ENCODE results near the gene KIF26B. TPM values are rescaled to one million over a fixed set of nuclear protein-coding genes. Genes with fewer than 3 reads are reported as not detected.

The KIF26B gene
- total and polyA plus RNA-seq, 2 experiments from 2014 or later = 0.03 to 0.76 TPM

DNA sequence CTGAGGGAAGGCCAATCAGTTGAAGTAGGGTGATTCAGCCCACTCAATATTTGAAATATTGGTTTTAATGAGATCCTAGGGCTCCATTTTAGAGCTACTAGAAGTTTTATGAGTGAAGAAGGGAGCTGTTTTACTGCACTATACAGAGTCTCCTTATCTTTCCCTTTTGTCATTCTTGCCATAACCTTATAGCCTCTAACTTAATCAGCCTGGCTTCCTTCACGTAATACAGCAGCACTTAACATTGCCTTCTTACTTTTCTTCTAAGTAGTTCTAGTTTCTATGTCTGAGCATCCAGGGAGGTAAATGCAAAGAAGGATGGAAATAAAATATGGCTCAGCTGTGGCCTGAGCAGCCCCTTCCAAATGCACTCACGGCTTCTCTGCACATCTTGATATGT, 299.3 kb downstream of the KIF26B start:
- Histone ChIP-seq H3K4me3 (no peak overlapping the region), H3K79me2 (replicated peaks; ENCODE audit: insufficient read depth) (no peaks in the 10 kb centered on the region), H3K9me2 (ENCODE audit: insufficient read depth) (no peaks in the 10 kb centered on the region), H3K4me2 (no peak overlapping the region), H3K4me1 (ENCODE audit: insufficient read depth) (peaks cover 14% of the 10 kb centered on the region), H3F3A (replicated peaks; ENCODE audit: low read depth) (no peaks in the 10 kb centered on the region), H2AFZ (peak overlapping the region; percentile 72; the same call in 1 of the 2 replicates), H3K27ac (ENCODE audit: low read depth) (no peak overlapping the region), H3K36me3 (ENCODE audit: insufficient read depth) (no peaks in the 10 kb centered on the region), H3K27me3 (ENCODE audit: insufficient read depth) (no peaks in the 10 kb centered on the region), H4K20me1 (replicated peaks; ENCODE audit: insufficient read depth) (no peaks in the 10 kb centered on the region)
- no peaks in the 10 kb centered on the region for H3K9me3 Mint-ChIP-seq
- TF ChIP-seq, protein P1, sequence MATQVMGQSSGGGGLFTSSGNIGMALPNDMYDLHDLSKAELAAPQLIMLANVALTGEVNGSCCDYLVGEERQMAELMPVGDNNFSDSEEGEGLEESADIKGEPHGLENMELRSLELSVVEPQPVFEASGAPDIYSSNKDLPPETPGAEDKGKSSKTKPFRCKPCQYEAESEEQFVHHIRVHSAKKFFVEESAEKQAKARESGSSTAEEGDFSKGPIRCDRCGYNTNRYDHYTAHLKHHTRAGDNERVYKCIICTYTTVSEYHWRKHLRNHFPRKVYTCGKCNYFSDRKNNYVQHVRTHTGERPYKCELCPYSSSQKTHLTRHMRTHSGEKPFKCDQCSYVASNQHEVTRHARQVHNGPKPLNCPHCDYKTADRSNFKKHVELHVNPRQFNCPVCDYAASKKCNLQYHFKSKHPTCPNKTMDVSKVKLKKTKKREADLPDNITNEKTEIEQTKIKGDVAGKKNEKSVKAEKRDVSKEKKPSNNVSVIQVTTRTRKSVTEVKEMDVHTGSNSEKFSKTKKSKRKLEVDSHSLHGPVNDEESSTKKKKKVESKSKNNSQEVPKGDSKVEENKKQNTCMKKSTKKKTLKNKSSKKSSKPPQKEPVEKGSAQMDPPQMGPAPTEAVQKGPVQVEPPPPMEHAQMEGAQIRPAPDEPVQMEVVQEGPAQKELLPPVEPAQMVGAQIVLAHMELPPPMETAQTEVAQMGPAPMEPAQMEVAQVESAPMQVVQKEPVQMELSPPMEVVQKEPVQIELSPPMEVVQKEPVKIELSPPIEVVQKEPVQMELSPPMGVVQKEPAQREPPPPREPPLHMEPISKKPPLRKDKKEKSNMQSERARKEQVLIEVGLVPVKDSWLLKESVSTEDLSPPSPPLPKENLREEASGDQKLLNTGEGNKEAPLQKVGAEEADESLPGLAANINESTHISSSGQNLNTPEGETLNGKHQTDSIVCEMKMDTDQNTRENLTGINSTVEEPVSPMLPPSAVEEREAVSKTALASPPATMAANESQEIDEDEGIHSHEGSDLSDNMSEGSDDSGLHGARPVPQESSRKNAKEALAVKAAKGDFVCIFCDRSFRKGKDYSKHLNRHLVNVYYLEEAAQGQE (IDR thresholded peaks at IDR 0.05; ENCODE audit: unreplicated experiment) = no peak
- no peak for TF ChIP-seq POLR2AphosphoS5 (IDR thresholded peaks at IDR 0.05; ENCODE audit: low read depth)
- no peak for TF ChIP-seq JUNB (IDR thresholded peaks at IDR 0.05; ENCODE audit: unreplicated experiment)
- peaks cover 6% of the 10 kb centered on the region for H3K27me3 Mint-ChIP-seq (ENCODE audit: insufficient read depth, low read depth, poor library complexity)
- ATAC-seq = no peak
- no peak overlapping the region for H3K4me3 Mint-ChIP-seq
- H3K4me1 Mint-ChIP-seq = peaks cover 21% of the 10 kb centered on the region
- no peak overlapping the region for H3K27ac Mint-ChIP-seq
- DNase-seq (ENCODE audit: low spot score) = no peak
- H3K36me3 Mint-ChIP-seq (ENCODE audit: low read depth) = no peaks in the 10 kb centered on the region

DNA sequence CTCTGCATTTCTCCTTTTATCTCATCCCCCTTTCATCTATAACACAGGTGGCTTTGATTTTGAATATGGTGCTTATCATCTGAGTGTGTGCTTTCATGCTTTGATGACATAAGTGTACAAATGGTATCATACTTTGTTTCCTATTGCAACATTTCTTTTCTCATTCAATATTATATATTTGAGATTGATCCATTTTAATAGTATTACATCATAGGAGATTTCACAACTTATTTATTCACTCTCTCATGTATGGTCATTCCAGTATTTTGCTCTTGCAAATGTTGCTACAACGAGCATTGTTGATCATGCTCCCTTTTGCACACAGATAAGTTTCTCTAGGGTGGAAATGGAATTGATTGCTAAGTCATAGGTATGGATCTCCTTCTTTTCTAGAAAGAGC, 302.8 kb downstream of the KIF26B start:
- Mint-ChIP-seq H3K9me3 (no peaks in the 10 kb centered on the region), H3K4me3 (no peak overlapping the region), H3K27me3 (ENCODE audit: insufficient read depth, low read depth, poor library complexity) (peaks cover 4% of the 10 kb centered on the region), H3K4me1 (peaks cover 6% of the 10 kb centered on the region), H3K36me3 (ENCODE audit: low read depth) (no peaks in the 10 kb centered on the region), H3K27ac (no peak overlapping the region)
- Histone ChIP-seq H3K27ac (ENCODE audit: low read depth) (no peak overlapping the region), H2AFZ (no peak overlapping the region), H3K79me2 (replicated peaks; ENCODE audit: insufficient read depth) (no peaks in the 10 kb centered on the region), H3K4me1 (ENCODE audit: insufficient read depth) (no peaks in the 10 kb centered on the region), H3K9me2 (ENCODE audit: insufficient read depth) (no peaks in the 10 kb centered on the region), H3K4me3 (no peak overlapping the region), H3F3A (replicated peaks; ENCODE audit: low read depth) (no peaks in the 10 kb centered on the region), H3K4me2 (no peak overlapping the region), H3K36me3 (ENCODE audit: insufficient read depth) (no peaks in the 10 kb centered on the region), H4K20me1 (replicated peaks; ENCODE audit: insufficient read depth) (no peaks in the 10 kb centered on the region), H3K27me3 (ENCODE audit: insufficient read depth) (no peaks in the 10 kb centered on the region)
- ATAC-seq (no peak), DNase-seq (ENCODE audit: low spot score) (no peak)
- no peak for TF ChIP-seq EZH2phosphoT487 (IDR thresholded peaks at IDR 0.05; ENCODE audit: unreplicated experiment)
- TF ChIP-seq, protein P2, sequence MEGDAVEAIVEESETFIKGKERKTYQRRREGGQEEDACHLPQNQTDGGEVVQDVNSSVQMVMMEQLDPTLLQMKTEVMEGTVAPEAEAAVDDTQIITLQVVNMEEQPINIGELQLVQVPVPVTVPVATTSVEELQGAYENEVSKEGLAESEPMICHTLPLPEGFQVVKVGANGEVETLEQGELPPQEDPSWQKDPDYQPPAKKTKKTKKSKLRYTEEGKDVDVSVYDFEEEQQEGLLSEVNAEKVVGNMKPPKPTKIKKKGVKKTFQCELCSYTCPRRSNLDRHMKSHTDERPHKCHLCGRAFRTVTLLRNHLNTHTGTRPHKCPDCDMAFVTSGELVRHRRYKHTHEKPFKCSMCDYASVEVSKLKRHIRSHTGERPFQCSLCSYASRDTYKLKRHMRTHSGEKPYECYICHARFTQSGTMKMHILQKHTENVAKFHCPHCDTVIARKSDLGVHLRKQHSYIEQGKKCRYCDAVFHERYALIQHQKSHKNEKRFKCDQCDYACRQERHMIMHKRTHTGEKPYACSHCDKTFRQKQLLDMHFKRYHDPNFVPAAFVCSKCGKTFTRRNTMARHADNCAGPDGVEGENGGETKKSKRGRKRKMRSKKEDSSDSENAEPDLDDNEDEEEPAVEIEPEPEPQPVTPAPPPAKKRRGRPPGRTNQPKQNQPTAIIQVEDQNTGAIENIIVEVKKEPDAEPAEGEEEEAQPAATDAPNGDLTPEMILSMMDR (conservative IDR thresholded peaks at IDR 0.05; ENCODE audit: low read depth in 2 of 2) = no peak

DNA sequence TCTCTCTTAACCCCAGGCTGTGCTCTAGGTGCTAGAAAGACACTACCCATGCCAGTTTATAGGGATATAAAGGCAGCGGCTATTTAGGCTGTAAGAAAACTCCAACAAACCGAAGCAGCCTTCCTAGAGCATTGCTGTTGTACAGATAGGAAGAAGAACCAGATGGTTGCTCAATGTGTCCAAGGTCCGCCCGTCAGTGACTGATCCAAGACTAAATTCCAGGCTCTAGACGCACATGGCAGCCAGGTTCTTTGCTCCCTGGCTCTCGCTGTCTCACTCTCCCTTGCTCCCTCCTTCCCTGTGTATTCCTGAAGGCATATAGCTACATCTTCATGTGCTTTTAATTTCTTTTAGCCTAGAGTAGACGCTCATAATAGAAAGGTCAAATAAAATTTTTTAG, 303.4 kb downstream of the KIF26B start:
- no peaks in the 10 kb centered on the region for H3K36me3 ChIP-seq (ENCODE audit: insufficient read depth)
- Mint-ChIP-seq H3K4me1 (peaks cover 6% of the 10 kb centered on the region), H3K9me3 (no peaks in the 10 kb centered on the region), H3K4me3 (no peak overlapping the region), H3K27me3 (ENCODE audit: insufficient read depth, low read depth, poor library complexity) (peaks cover 4% of the 10 kb centered on the region), H3K27ac (no peak overlapping the region), H3K36me3 (ENCODE audit: low read depth) (no peaks in the 10 kb centered on the region)
- DNase-seq (ENCODE audit: low spot score) = no peak
- H3K4me1 ChIP-seq (ENCODE audit: insufficient read depth) = no peaks in the 10 kb centered on the region
- no peaks in the 10 kb centered on the region for H3K27me3 ChIP-seq (ENCODE audit: insufficient read depth)
- no peak overlapping the region for H3K27ac ChIP-seq (ENCODE audit: low read depth)
- H3K79me2 ChIP-seq (replicated peaks; ENCODE audit: insufficient read depth) = no peaks in the 10 kb centered on the region
- no peak overlapping the region for H3K4me2 ChIP-seq
- no peaks in the 10 kb centered on the region for H4K20me1 ChIP-seq (replicated peaks; ENCODE audit: insufficient read depth)
- no peak overlapping the region for H2AFZ ChIP-seq
- no peak overlapping the region for H3K4me3 ChIP-seq
- no peak for TF ChIP-seq CREB1 (CRISPR knock-in tag; IDR thresholded peaks at IDR 0.05; ENCODE audit: low read depth)
- TF ChIP-seq POLR2AphosphoS5 (IDR thresholded peaks at IDR 0.05; ENCODE audit: low read depth) = no peak
- no peak for TF ChIP-seq ZNF331 (CRISPR knock-in tag; IDR thresholded peaks at IDR 0.05; ENCODE audit: low read depth)
- no peak for TF ChIP-seq ZNF114 (CRISPR knock-in tag; IDR thresholded peaks at IDR 0.05)
- no peak for TF ChIP-seq JUNB (IDR thresholded peaks at IDR 0.05; ENCODE audit: unreplicated experiment)
- no peak for TF ChIP-seq EZH2phosphoT487 (IDR thresholded peaks at IDR 0.05; ENCODE audit: unreplicated experiment)
- no peak for TF ChIP-seq STAT1 (IDR thresholded peaks at IDR 0.05; ENCODE audit: unreplicated experiment)
- TF ChIP-seq EZH2 (IDR thresholded peaks at IDR 0.05; ENCODE audit: low read depth, unreplicated experiment) = no peak
- TF ChIP-seq, protein P3, sequence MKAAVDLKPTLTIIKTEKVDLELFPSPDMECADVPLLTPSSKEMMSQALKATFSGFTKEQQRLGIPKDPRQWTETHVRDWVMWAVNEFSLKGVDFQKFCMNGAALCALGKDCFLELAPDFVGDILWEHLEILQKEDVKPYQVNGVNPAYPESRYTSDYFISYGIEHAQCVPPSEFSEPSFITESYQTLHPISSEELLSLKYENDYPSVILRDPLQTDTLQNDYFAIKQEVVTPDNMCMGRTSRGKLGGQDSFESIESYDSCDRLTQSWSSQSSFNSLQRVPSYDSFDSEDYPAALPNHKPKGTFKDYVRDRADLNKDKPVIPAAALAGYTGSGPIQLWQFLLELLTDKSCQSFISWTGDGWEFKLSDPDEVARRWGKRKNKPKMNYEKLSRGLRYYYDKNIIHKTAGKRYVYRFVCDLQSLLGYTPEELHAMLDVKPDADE (IDR thresholded peaks at IDR 0.05) = no peak
- no peak for ATAC-seq
- no peaks in the 10 kb centered on the region for H3F3A ChIP-seq (replicated peaks; ENCODE audit: low read depth)
- H3K9me2 ChIP-seq (ENCODE audit: insufficient read depth) = no peaks in the 10 kb centered on the region
